Upper lobe of right lung (tissue), 1 donor: ENCODE results near the gene RASL11A. TPM values are rescaled to one million over a fixed set of nuclear protein-coding genes. Genes with fewer than 3 reads are reported as not detected.
"Not testable (repeated sequence)": the region's sequence is repeated elsewhere in the genome, so short reads cannot be mapped to it uniquely, and the experiment has no call there.

ENCODE experiments used
- ATAC-seq: fragments of 200-7000 bp; cut with Tn5 transposase; one replicate; pipeline ENCODE4 v1.9.1; 2020; ENCODE audit warnings: mild to moderate bottlenecking, moderate library complexity
- DNase-seq: peaks from one replicate; pipeline ENCODE4 v3.0.0-alpha.2; 2020
- H3K27ac ChIP-seq: fragments of 200-600 bp; one replicate; pipeline ENCODE4 v1.8.0; 2022
- H3K27me3 ChIP-seq: fragments of 200-600 bp; one replicate; pipeline ENCODE4 v1.8.0; 2022; ENCODE audit warnings: mild to moderate bottlenecking
- H3K36me3 ChIP-seq: fragments of 200-600 bp; one replicate; pipeline ENCODE4 v1.8.0; 2022
- H3K4me1 ChIP-seq: fragments of 200-600 bp; one replicate; pipeline ENCODE4 v1.8.0; 2022
- H3K4me3 ChIP-seq: fragments of 200-600 bp; one replicate; pipeline ENCODE4 v1.8.0; 2022; ENCODE audit warnings: mild to moderate bottlenecking
- H3K9me3 ChIP-seq: fragments of 200-600 bp; one replicate; pipeline ENCODE4 v1.8.0; 2022
- intact Hi-C: fragments of 100-400 bp; cut with DNase I; formaldehyde crosslinking; loops from one replicate; pipeline ENCODE4 v1.11.0; 2022
- total RNA-seq: library from RNA; stranded (reverse); fragmentation: NEBNext Ultra II Directional; extraction: Animal tissue kit (Norgen Biotek cat#: 25700); gene quantifications from one replicate; pipeline ENCODE4 v1.2.1, GENCODE V29; 2021
- TF ChIP-seq, protein P1 (sequence below): fragments of 200-600 bp; IDR thresholded peaks from one replicate; pipeline ENCODE4 v1.8.0; 2022; ENCODE audit warnings: antibody characterized with exemption
- donor health status: DM: no; HTN: yes; CAD: no; lungs with severe emphysema.

The RASL11A gene
- total RNA-seq, 1 donor from 2014 or later: 25.6 TPM

DNA sequence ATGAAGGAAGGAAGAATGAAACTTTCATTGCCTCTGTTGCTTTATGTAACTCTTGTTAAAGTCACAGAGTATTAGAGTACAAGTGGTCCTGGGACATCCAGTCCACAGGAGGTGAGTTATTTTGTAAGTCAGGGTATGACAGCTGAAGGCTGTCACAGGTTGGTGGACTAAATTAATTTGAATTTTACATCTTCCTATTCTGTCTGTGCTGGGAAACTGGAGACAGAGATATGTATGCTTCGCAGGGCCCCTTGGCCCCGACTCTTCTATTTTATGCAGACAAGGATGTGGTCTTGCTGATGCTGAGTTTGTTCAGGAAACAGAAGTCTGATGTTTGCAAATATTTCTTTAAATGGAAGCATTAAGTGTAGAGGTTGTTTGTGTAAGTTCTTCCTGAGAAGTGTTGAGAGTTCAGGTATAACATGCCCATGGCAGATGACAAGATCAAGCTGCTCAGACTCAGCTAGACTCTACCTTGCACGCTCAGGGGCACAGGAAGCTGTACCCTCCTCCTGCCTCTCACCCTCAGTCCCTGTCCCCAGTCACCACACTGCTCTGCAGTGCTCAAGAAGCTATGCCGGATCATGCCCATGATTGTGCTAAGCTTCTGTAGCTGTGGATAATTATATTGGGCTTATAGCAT is 23.4 kb downstream of the RASL11A start:
- no peak for ATAC-seq
- intact Hi-C loops: no loop called here
- Histone ChIP-seq H3K27ac (no peak overlapping the region), H3K36me3 (no peaks in the 10 kb centered on the region), H3K4me1 (no peaks in the 10 kb centered on the region), H3K27me3 (no peaks in the 10 kb centered on the region), H3K9me3 (no peaks in the 10 kb centered on the region), H3K4me3 (no peak overlapping the region)
- no peak for DNase-seq
- TF ChIP-seq, protein P1, sequence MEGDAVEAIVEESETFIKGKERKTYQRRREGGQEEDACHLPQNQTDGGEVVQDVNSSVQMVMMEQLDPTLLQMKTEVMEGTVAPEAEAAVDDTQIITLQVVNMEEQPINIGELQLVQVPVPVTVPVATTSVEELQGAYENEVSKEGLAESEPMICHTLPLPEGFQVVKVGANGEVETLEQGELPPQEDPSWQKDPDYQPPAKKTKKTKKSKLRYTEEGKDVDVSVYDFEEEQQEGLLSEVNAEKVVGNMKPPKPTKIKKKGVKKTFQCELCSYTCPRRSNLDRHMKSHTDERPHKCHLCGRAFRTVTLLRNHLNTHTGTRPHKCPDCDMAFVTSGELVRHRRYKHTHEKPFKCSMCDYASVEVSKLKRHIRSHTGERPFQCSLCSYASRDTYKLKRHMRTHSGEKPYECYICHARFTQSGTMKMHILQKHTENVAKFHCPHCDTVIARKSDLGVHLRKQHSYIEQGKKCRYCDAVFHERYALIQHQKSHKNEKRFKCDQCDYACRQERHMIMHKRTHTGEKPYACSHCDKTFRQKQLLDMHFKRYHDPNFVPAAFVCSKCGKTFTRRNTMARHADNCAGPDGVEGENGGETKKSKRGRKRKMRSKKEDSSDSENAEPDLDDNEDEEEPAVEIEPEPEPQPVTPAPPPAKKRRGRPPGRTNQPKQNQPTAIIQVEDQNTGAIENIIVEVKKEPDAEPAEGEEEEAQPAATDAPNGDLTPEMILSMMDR: no peak

DNA sequence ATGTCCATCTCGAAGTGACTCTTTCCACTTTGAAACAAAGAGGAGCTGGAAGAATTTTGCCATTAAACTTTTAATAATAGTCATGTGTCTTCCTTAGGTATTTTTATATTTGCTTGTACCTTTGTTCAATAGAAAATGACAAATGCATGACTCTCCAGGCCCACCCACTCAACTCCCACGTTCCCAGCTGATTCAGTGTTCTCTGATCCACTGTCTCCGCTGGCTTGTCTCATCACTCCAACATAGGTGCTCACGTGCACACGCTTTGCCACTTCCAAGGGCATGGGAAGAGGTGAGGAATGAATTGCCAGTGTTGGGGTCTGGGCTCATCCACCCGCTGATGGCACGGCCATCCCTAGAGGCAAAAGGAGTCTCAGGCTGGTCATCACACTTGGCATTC is 24.5 kb downstream of the RASL11A start:
- Histone ChIP-seq H3K9me3 (no peaks in the 10 kb centered on the region), H3K27ac (no peak overlapping the region), H3K27me3 (no peaks in the 10 kb centered on the region), H3K4me3 (no peak overlapping the region), H3K4me1 (no peaks in the 10 kb centered on the region), H3K36me3 (no peaks in the 10 kb centered on the region)
- TF ChIP-seq, protein P1: no peak
- intact Hi-C loops: no loop called here
- no peak for DNase-seq
- no peak for ATAC-seq

DNA sequence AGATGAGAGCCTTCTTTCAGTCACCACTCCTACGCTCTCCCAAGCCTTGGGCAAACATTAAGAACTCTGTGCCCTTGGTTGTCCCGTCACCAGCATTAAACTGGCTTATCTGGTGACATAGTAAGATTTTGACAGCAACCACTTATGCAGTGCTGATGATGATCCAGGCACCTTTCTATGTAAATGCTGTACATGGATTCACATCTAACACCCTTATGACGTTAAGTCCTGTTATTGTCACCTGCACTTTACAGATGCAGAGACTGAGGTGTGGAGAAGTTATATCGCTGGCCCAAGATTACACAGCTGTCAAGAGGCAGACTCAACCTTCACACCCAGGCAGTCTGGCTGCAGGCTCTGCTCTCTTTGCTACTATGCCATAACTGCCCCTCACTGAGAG is 25.0 kb downstream of the RASL11A start:
- TF ChIP-seq, protein P1: no peak
- no peak overlapping the region for H3K27ac ChIP-seq
- ATAC-seq (no peak), DNase-seq (no peak)
- peaks cover under 1% of the 10 kb centered on the region for H3K27me3 ChIP-seq
- no peak overlapping the region for H3K4me3 ChIP-seq
- no peaks in the 10 kb centered on the region for H3K9me3 ChIP-seq
- no peaks in the 10 kb centered on the region for H3K4me1 ChIP-seq
- no peaks in the 10 kb centered on the region for H3K36me3 ChIP-seq
- intact Hi-C loops: no loop called here

DNA sequence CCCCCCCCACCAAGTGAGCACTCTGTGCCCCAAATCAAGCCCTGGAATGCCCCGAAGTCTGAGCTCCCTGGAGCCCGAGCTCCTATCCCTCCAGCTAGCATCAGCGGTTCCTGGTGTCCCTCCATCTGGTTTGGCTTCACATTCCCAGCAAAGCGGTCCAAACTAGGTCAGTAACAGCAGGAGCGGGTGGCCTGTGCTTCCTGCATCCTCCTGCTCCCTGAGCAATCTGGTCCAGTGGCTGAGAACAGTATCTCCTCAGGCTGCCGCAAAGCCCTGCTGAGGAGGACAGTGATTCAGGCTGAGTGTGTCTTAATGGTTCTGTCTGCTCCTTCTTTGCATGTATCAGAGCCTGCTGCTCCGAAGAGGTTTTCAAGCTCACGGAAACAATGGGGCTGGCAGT is 25.9 kb downstream of the RASL11A start:
- DNase-seq: no peak
- intact Hi-C loops: no loop called here
- H3K36me3 ChIP-seq: no peaks in the 10 kb centered on the region
- ATAC-seq: no peak
- TF ChIP-seq, protein P1: no peak
- H3K4me1 ChIP-seq: no peaks in the 10 kb centered on the region
- no peak overlapping the region for H3K27ac ChIP-seq
- peaks cover 5% of the 10 kb centered on the region for H3K27me3 ChIP-seq
- H3K4me3 ChIP-seq: no peak overlapping the region
- no peaks in the 10 kb centered on the region for H3K9me3 ChIP-seq

DNA sequence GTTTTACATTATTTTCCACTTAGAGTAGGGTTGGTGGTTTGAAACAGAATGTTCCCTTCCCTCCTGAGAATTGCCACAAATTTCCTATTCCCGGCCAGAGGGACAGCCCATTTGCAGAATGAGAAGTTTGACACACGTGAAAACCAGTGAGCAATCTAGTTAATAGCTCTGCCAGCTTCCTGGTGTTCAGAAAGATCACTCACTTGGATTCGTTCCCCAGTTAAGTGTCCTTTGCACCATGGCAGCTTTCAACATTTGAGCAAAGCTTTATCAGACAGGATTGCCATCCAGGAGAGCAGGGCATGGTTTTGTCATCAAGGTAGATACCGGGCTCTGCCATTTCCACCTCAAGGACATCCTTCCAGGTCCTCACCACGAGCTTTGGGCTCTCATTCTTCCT is 28.2 kb downstream of the RASL11A start:
- TF ChIP-seq, protein P1: no peak
- ATAC-seq (peak; percentile 51), DNase-seq (no peak)
- Histone ChIP-seq H3K36me3 (no peaks in the 10 kb centered on the region), H3K4me1 (no peaks in the 10 kb centered on the region), H3K27me3 (peaks cover 5% of the 10 kb centered on the region), H3K27ac (no peak overlapping the region), H3K4me3 (no peak overlapping the region), H3K9me3 (no peaks in the 10 kb centered on the region)
- intact Hi-C loops: no loop called here

DNA sequence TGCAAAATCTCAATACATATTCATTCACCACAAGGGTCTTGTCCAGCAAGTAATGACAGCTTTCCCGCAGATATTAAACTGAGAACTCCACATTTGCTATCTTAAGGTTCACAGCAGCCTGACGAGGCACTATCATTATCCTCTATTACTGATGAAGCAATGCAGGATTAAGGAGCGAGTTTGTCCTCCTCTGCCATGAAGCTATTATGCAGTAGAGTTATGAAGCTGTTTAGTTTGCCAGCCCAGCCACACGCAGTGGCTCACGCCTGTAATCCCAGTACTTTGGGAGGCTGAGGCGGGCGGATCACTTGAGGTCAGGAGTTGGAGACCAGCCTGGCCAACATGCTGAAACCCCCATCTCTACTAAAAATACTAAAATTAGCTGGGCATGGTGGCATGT is 29.8 kb downstream of the RASL11A start:
- H3K27me3 ChIP-seq, intact Hi-C loops, ATAC-seq, H3K27ac ChIP-seq, H3K4me3 ChIP-seq, DNase-seq, H3K4me1 ChIP-seq, H3K36me3 ChIP-seq, H3K9me3 ChIP-seq: not testable (repeated sequence)
